ENCODE data around the gene PRR16.
"Not testable (repeated sequence)": the region's sequence is repeated elsewhere in the genome, so short reads cannot be mapped to it uniquely, and the experiment has no call there.

GRCh38 chr5:120697670-120698327 lies 233.7 kb downstream of the PRR16 start:
- TF ChIP-seq POLR2A, POLR2AphosphoS5, CTCF, EP300 (IDR thresholded peaks at IDR 0.05): not testable (repeated sequence)
